HCT116 (cell line): Measurements from ENCODE around the gene MYL4. TPM values are rescaled to one million over a fixed set of nuclear protein-coding genes. Genes with fewer than 3 reads are reported as not detected.

Source experiments
- ATAC-seq: fragments of 200-7000 bp; cut with Tn5 transposase; 2 replicates; pipeline ENCODE4 v1.9.1; 2020; ENCODE audit warnings: mild to moderate bottlenecking, moderate library complexity
- BruUV-seq: library from RNA; stranded (reverse); fragments of 400-500 nt; replicated peaks from 2 replicates; lab custom pipeline; 2021; lab: Mats Ljungman, UMichigan
- CTCF ChIA-PET: fragments of 300-600 bp; sonication (Branson Sonifier 250); formaldehyde crosslinking; loops from one replicate; lab custom pipeline; 2021; ENCODE audit warnings: antibody characterized with exemption; lab: Charles Lee
- POLR2A ChIA-PET: fragments of 300-600, 350-600 bp; sonication (Branson Sonifier 250); formaldehyde crosslinking; loops from one replicate; lab custom pipeline; 2021; ENCODE audit warnings: antibody characterized with exemption; lab: Charles Lee
- RAD21 ChIA-PET, 2 experiments: fragments of 300-600 bp; sonication (Branson Sonifier 250); formaldehyde crosslinking; loops; one replicate each; lab custom pipeline; 2023; ENCODE audit warnings: low total read pairs in 2 of 2; ENCODE audit not compliant: uncharacterized antibody in 2 of 2, unreplicated experiment in 2 of 2, low non-redundant PET in 1 of 2; lab: Charles Lee
- DNase-seq: peaks from one replicate; pipeline ENCODE4 v3.0.0-alpha.2; 2010; ENCODE audit warnings: low read depth, low spot score
- H2AFZ ChIP-seq: fragments of 200-600 bp; shearing (Covaris generic), sonication (generic); 2 replicates; pipeline ENCODE4 v1.6.1; 2017; ENCODE audit warnings: low read depth, mixed run types, mixed read lengths, antibody characterized with exemption, low read length; ENCODE audit not compliant: poor library complexity, severe bottlenecking
- H3K27ac ChIP-seq: 2 replicates; pipeline ENCODE4 v1.5.1; 2012; ENCODE audit warnings: low read depth, low read length
- H3K27me3 ChIP-seq: fragments of 200-600 bp; sonication (generic); 2 replicates; pipeline ENCODE4 v1.6.1; 2016; ENCODE audit warnings: mixed run types, low read length, mixed read lengths; ENCODE audit not compliant: insufficient read depth
- H3K36me3 ChIP-seq, 2 experiments: fragments of 200-500 bp in 1 of 2; fragments of 200-600 bp in 1 of 2; sonication (Bioruptor generic) in 1 of 2; sonication (generic) in 1 of 2; 2 replicates each; pipeline versions ENCODE4 v1.5.1 to v1.6.1; 2014 to 2016; ENCODE audit warnings: low read length in 2 of 2, inconsistent platforms in 1 of 2, mixed read lengths in 1 of 2, mixed run types in 1 of 2; ENCODE audit not compliant: insufficient read depth in 2 of 2, control insufficient read depth in 1 of 2
- H3K4me1 ChIP-seq, 2 experiments: fragments of 200-600 bp in 1 of 2; sonication (generic) in 1 of 2; 2 replicates each; pipeline versions ENCODE4 v1.5.1 to v1.6.1; 2012 to 2017; ENCODE audit warnings: low read length in 2 of 2, inconsistent platforms in 1 of 2, mild to moderate bottlenecking in 1 of 2, mixed read lengths in 1 of 2, mixed run types in 1 of 2, moderate library complexity in 1 of 2; ENCODE audit not compliant: insufficient read depth in 2 of 2, control insufficient read depth in 1 of 2
- H3K4me2 ChIP-seq: fragments of 200-600 bp; sonication (generic); 2 replicates; pipeline ENCODE4 v1.6.1; 2017; ENCODE audit warnings: mixed run types, low read length, mixed read lengths
- H3K4me3 ChIP-seq, 2 experiments: fragments of 200-600 bp in 1 of 2; sonication (generic) in 1 of 2; replicated peaks in 1 of 2; 2 replicates each; pipeline ENCODE4 v1.5.1; 2011 to 2016; ENCODE audit warnings: low read length in 2 of 2, control low read depth in 1 of 2, low read depth in 1 of 2, mild to moderate bottlenecking in 1 of 2, mixed read lengths in 1 of 2, mixed run types in 1 of 2
- H3K79me2 ChIP-seq: fragments of 200-600 bp; sonication (generic); 2 replicates; pipeline ENCODE4 v1.6.1; 2017; ENCODE audit warnings: mild to moderate bottlenecking, mixed run types, low read length, moderate library complexity, mixed read lengths; ENCODE audit not compliant: insufficient read depth
- H3K9ac ChIP-seq: fragments of 200-600 bp; sonication (generic); 2 replicates; pipeline ENCODE4 v1.6.1; 2016; ENCODE audit warnings: low read length, mixed read lengths
- H3K9me2 ChIP-seq: fragments of 200-600 bp; sonication (generic), shearing (Covaris generic); 2 replicates; pipeline ENCODE4 v1.6.1; 2017; ENCODE audit warnings: mixed run types, mild to moderate bottlenecking, moderate library complexity; ENCODE audit not compliant: insufficient read depth
- H3K9me3 ChIP-seq, 2 experiments: fragments of 200-500 bp in 1 of 2; fragments of 200-600 bp in 1 of 2; sonication (Bioruptor generic) in 1 of 2; sonication (generic) in 1 of 2; 2 replicates each; pipeline ENCODE4 v1.6.1; 2014 to 2017; ENCODE audit warnings: low read length in 2 of 2, mixed read lengths in 2 of 2, inconsistent platforms in 1 of 2, low read depth in 1 of 2, mild to moderate bottlenecking in 1 of 2, mixed run types in 1 of 2, moderate library complexity in 1 of 2; ENCODE audit not compliant: control insufficient read depth in 1 of 2, insufficient read depth in 1 of 2
- H4K20me1 ChIP-seq: fragments of 200-600 bp; sonication (generic), shearing (Covaris generic); 2 replicates; pipeline ENCODE4 v1.6.1; 2017; ENCODE audit warnings: mixed run types, mild to moderate bottlenecking, moderate library complexity; ENCODE audit not compliant: insufficient read depth
- ATF3 ChIP-seq: IDR thresholded peaks from 2 replicates; pipeline ENCODE4 v1.6.1; 2012
- CBX3 ChIP-seq: IDR thresholded peaks from 2 replicates; pipeline ENCODE4 v1.6.1; 2012; ENCODE audit warnings: low read depth
- CEBPB ChIP-seq: IDR thresholded peaks from 2 replicates; pipeline ENCODE4 v1.6.1; 2012; ENCODE audit warnings: low read depth
- EGR1 ChIP-seq: IDR thresholded peaks from 2 replicates; pipeline ENCODE4 v1.6.1; 2012; ENCODE audit warnings: low read depth
- ELF1 ChIP-seq: IDR thresholded peaks from 2 replicates; pipeline ENCODE4 v1.6.1; 2012; ENCODE audit warnings: low read depth, borderline replicate concordance
- EZH2phosphoT487 ChIP-seq: fragments of 200-600 bp; IDR thresholded peaks from 2 replicates; pipeline ENCODE4 v1.6.1; 2018; ENCODE audit warnings: antibody characterized with exemption, borderline replicate concordance
- FOSL1 ChIP-seq: IDR thresholded peaks from 2 replicates; pipeline ENCODE4 v1.6.1; 2012; ENCODE audit warnings: low read depth
- JUND ChIP-seq: IDR thresholded peaks from 2 replicates; pipeline ENCODE4 v1.6.1; 2012
- MAX ChIP-seq: IDR thresholded peaks from 2 replicates; pipeline ENCODE4 v1.6.1; 2012
- POLR2A ChIP-seq: IDR thresholded peaks from 2 replicates; pipeline ENCODE4 v1.7.0; 2011; ENCODE audit warnings: borderline replicate concordance; ENCODE audit not compliant: insufficient read depth, insufficient read length; ENCODE audit errors: extremely low read depth
- POLR2AphosphoS5 ChIP-seq: IDR thresholded peaks from 2 replicates; pipeline ENCODE4 v1.6.1; 2011; ENCODE audit warnings: mild to moderate bottlenecking, low read depth, low read length, moderate library complexity
- RAD21 ChIP-seq: IDR thresholded peaks from 2 replicates; pipeline ENCODE4 v1.6.1; 2012; ENCODE audit warnings: low read depth, mild to moderate bottlenecking
- REST ChIP-seq: IDR thresholded peaks from 2 replicates; pipeline ENCODE4 v1.6.1; 2012; ENCODE audit warnings: low read depth
- SP1 ChIP-seq: IDR thresholded peaks from 2 replicates; pipeline ENCODE4 v1.6.1; 2012; ENCODE audit warnings: low read depth
- SRF ChIP-seq: IDR thresholded peaks from 2 replicates; pipeline ENCODE4 v1.6.1; 2012; ENCODE audit warnings: low read depth
- TCF7L2 ChIP-seq: IDR thresholded peaks from 2 replicates; pipeline ENCODE4 v1.7.0; 2011; ENCODE audit warnings: borderline replicate concordance, inconsistent platforms; ENCODE audit not compliant: insufficient read depth, insufficient read length; ENCODE audit errors: extremely low read depth
- YY1 ChIP-seq: IDR thresholded peaks from 2 replicates; pipeline ENCODE4 v1.6.1; 2011; ENCODE audit warnings: low read length, low read depth, moderate library complexity, mild to moderate bottlenecking; ENCODE audit not compliant: insufficient replicate concordance; ENCODE audit errors: extremely low read depth
- ZBTB33 ChIP-seq: IDR thresholded peaks from 2 replicates; pipeline ENCODE4 v1.6.1; 2011; ENCODE audit warnings: mild to moderate bottlenecking, low read length, moderate library complexity; ENCODE audit not compliant: insufficient replicate concordance; ENCODE audit errors: extremely low read depth
- ZFX ChIP-seq: fragments of 450-650 bp; IDR thresholded peaks from 2 replicates; pipeline ENCODE4 v1.6.1; 2017
- intact Hi-C: fragments of 100-400 bp; cut with micrococcal nuclease; formaldehyde crosslinking; loops from 2 replicates; pipeline ENCODE4 v1.10.0; 2022
- total RNA-seq: library from RNA; stranded (reverse); gene quantifications from one replicate; pipeline ENCODE4 v1.2.1, GENCODE V29; 2021; ENCODE audit not compliant: unreplicated experiment

The MYL4 gene
- total RNA-seq, 1 experiment from 2014 or later = 0.32 TPM

- TF ChIP-seq ZBTB33 (no peak), EGR1 (no peak), TCF7L2 (no peak), MAX (no peak), ZFX (no peak), RAD21 (no peak), JUND (no peak), SRF (no peak), ATF3 (no peak), YY1 (no peak), ELF1 (no peak), FOSL1 (no peak), EZH2phosphoT487 (no peak), POLR2A (no peak), CEBPB (no peak), REST (no peak), CBX3 (no peak), POLR2AphosphoS5 (no peak), SP1 (no peak)
- Histone ChIP-seq H3K79me2 (no peaks in the 10 kb centered on the region), H3K27me3 (no peaks in the 10 kb centered on the region), H3K36me3 (no peaks in the 10 kb centered on the region), H3K9me2 (no peaks in the 10 kb centered on the region), H3K9ac (no peak overlapping the region), H3K27ac (no peak overlapping the region), H4K20me1 (no peaks in the 10 kb centered on the region), H3K4me1 (peaks cover 1 to 7% of the 10 kb centered on the region in 2 experiments; a peak in 3 of 4 replicates), H2AFZ (no peak overlapping the region), H3K4me3 (no peak overlapping the region), H3K9me3 (no peaks in the 10 kb centered on the region), H3K4me2 (no peak overlapping the region)
- DNase-seq = no peak
- no peak for ATAC-seq
- no TSS peak for BruUV-seq
- ChIA-PET POLR2A (no interaction called here), CTCF (no interaction called here), RAD21 (no interaction called here)
- intact Hi-C loops = no loop called here
These were observed 8.9 kb upstream of the MYL4 start for GRCh38 chr17:47200325-47200664.
